SIG-M5 treated with dmso at 0.1 percent for 504 hours (cell line): ENCODE results near the gene PTTG1IP.
A peak's percentile ranks its signal among the peaks of the same experiment; 100 is the strongest.

Source experiments
- DNase-seq: peaks from one replicate; lab custom pipeline; 2025; ENCODE audit not compliant: unreplicated experiment; lab: John Stamatoyannopoulos, UW

PTTG1IP gene

DNA sequence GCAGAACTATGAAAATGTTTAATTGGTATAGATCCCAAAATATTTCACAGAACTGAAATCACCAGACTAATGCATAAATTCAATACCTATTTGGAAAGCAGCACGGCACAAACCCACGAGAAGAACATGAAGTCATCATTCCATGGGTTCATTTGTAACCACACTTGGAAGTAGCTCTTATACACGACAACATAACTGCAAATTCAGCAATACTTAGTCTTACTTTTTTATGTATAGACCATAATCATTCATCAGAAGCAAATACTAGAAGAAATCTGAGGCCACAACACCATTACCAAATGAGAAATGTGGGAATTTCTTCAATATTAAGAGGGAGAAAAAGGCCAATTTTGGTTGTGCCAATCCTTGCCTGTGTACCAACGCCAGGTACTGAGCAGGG lies 67.6 kb downstream of the PTTG1IP start:
- DNase-seq, result no peak

DNA sequence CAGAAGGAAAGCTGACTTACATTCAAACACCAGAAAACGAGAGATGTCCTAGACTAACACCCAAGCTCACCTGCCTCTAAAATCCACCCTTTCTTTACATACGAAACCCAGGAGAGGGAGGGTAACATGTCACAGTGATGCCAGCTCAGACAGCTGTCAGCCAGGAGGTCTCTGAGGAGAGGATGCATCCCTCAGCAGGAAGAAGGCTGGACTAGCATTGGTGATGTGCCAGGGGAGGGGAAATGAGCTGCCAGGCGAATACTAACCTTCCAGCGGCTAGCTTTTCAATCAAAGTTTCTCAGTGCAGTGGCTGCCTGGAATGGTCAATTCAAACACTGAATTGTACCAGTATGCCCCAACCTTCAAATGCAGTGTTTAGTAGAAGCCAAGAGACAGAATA lies 68.3 kb downstream of the PTTG1IP start:
- no peak for DNase-seq

DNA sequence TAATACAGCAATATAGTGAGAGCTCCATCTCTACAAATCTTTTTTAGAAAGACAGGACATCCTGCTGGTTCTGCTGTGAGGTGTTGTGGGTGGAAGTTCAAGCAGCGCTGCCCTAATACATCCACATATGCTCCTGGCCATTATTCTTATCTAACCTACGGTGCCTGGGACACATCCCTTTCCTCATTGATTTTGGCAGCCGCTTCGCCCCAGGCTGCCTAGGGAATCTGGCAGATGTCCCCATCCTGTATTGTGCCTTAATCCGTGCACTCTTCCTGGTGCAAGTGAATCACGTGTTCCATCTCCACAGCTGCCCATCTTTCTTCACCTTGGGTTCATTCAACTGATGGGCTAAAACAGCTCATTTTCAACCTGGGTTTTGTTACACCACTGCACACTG lies 68.7 kb downstream of the PTTG1IP start:
- DNase-seq, result no peak

DNA sequence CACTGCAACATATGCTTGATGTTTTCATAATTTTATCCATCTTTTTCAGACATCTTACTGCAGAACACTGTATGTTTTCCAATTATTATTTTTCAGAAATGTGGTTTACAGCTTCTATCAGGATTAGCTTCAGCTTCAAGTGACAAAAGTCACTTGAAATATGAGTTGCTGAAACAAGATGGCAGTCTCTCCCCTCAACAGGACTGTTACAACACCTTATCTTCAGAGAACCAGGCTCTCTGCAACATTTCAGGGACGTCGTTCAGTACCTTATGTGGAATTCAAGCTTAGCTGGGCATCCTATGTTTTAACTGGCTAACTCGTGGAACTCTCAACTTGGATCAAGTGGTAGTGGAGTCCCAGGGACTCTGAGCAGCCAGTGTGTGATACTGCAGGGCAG lies 69.8 kb downstream of the PTTG1IP start:
- no peak for DNase-seq

DNA sequence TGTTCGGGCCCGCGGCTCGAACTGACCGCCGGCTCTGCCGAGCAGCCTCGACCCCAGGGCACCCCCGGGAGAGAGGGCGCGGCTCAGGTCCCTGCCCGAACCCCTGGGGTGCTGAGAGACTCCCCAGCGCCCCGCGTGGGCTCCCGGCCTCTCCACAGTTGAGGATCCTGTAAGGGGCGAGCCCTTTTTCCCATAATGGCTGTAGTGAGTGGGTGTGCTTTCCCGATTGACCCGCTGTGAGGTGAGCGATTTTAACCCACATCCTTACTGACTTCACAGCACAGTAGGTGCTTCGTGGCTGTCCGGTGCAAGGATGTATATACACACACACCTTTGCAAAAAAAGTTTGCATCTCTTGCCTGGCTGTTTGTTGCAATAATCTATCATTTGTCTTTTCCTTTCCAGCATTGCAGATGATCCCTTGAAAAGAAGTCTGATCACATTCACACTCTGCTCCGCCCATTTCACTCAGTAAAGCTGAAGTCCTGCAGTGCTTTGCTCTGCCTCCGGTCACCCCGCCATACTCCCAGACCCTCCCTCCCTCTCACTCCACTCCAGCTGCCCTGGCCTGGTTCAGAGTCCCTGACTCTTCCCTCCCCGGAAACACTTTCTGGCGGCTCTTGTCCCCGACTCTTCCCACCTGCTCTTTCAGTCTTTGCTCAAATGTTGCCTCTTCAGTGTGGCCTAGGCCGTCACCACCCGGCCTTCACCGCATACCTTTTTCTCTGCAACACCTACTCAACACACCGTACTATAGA lies 70.9 kb downstream of the PTTG1IP start:
- DNase-seq, result peak; percentile 31

DNA sequence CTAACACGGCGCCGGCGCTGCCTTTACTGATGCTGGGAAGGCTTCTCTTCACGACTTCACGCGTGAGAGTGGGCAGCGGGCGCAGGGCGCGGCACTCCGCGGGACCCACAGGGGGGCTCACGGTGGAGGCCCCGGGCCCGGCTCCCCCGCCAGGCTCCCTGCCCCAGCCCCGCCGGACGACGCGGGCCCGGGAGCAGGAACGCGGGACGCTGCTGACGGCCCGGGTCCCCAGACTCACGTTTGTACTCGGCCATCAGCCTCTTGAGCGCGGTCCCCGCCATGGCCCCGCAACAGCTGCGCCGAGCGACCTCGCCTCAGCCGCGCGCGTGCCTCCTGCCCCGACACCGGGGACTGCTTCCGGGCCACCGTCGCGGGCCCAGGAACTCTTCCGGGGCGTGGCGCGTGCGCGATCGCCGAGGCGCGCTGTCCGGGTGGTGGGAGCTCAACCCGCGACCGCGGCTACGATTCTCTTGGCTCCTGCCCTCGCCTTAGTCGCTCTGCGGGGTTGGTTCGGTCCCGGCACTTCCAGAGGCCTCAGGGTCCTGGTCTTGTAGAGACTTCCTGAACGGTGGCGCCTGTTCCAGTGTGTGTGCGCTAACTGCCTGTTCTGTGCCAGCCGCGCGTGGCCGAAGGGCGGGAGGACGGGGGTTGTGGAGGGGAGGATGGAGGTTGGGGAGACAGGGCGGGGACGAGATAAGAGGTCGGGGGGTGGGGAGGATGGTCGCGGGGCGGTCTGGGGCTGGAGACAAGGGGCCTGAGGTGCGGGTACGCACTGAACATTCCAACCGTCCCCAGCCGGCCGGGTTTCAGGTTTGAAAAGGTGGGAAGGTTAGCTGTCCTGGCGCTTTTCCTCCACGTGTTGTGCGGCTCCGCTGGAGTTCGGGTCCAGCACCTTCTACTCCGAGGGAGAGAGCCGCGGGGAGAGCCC lies 71.8 kb downstream of the PTTG1IP start, which contains the start of gene UBE2G2:
Gene UBE2G2, minus strand, starts transcription at position 353 of the 928 bp plus-strand sequence. Its CDS starts 72 bp downstream, at position 281.
- peak; percentile 72 for DNase-seq

DNA sequence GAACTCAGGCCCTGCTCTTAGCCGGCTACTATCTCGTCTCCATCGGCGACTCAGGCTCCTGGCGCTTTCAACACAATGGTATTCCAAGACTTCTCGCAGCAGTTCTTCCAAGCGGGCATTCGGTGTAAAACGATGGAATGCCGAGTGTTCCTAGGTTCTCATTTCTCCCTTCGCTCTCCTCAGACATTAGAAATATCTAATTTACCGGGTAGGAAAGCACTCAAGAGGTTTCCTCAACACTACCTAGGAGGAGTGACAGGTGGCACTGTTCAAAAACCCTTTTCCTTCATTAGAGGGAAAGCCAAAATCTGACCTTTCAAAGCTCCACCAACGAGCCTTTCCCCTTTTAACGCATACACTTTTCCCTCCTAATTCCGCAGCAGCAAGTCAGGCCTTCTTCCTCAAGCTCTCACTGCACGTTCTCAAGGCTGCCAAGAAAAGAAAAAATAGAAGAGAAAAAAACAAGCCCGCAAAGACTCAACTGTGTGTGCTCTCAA lies 72.5 kb downstream of the PTTG1IP start:
- peak; percentile 62 for DNase-seq

DNA sequence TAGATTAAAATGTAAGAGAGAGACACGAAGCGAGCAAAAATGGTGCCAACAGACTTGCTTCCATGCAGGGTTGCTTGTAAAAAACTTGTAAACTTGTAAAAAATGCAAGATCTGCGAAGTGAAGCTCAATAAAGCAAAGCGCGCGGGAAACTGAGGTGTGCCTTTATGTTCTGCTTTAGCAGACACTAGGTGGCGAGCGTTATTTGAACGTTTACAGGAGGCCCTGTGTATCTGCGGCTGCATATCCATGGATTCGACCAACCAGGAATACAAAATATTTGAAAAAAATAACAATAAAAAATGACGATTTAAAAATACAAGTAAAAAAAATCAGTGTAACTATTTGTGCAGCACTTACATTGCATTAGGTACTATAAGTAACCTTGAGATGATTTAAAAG lies 73.4 kb downstream of the PTTG1IP start:
- DNase-seq, result peak; percentile 74

DNA sequence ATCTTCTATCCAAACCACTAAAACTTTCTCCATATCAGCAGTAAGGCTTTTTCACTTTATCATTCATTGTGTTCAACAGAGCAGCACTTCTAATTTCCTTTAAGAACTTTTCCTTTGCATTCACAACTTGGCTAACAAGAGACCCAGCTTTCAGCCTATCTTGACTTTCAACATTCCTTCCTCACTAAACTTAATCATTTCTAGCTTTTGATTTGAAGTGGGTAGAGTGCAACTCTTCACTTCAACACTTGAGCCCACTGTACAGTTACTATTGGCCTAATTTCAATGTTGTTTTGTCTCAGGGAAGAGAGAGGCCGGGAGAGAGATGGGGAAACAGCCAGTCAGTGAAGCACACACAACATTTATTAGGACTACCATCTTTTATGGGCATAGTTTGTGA lies 73.8 kb downstream of the PTTG1IP start:
- DNase-seq, result no peak
